IMR-90 (cell line): ENCODE data around the gene DTL. TPM values are rescaled to one million over a fixed set of nuclear protein-coding genes. Genes with fewer than 3 reads are reported as not detected.

Source experiments
- ATAC-seq: fragments of 200-7000 bp; cut with Tn5 transposase; 2 replicates; pipeline ENCODE4 v1.9.1; 2020; ENCODE audit warnings: low read depth, mild to moderate bottlenecking, moderate library complexity
- BruUV-seq: library from RNA; stranded (reverse); fragments of 400-500 nt; replicated peaks from 2 replicates; lab custom pipeline; 2021; lab: Mats Ljungman, UMichigan
- CTCF ChIA-PET: fragments of 300-600 bp; formaldehyde crosslinking; extraction: SDS; loops from one replicate; lab custom pipeline; 2021; ENCODE audit warnings: antibody characterized with exemption; lab: Yijun Ruan, JAX
- POLR2A ChIA-PET: fragments of 300-600 bp; sonication (Branson Sonifier 250); formaldehyde crosslinking; loops from one replicate; lab custom pipeline; 2022; ENCODE audit warnings: antibody characterized with exemption; ENCODE audit not compliant: unreplicated experiment; lab: Charles Lee
- DNase-seq: peaks from one replicate; pipeline ENCODE4 v3.0.0; 2013
- H2AFZ ChIP-seq: replicated peaks from 2 replicates; pipeline ENCODE3; 2013; ENCODE audit warnings: low read length, mild to moderate bottlenecking; ENCODE audit not compliant: poor library complexity
- H2AK5ac ChIP-seq: 2 replicates; pipeline ENCODE4 v1.6.1; 2013; ENCODE audit warnings: low read depth, low read length, inconsistent platforms
- H2AK9ac ChIP-seq: replicated peaks from 2 replicates; pipeline ENCODE3; 2013; ENCODE audit warnings: mild to moderate bottlenecking, low read depth, low read length, moderate library complexity; ENCODE audit not compliant: poor library complexity
- H2BK120ac ChIP-seq: 2 replicates; pipeline ENCODE4 v1.6.1; 2013; ENCODE audit warnings: low read depth, low read length, inconsistent platforms
- H2BK15ac ChIP-seq: 3 replicates; pipeline ENCODE4 v1.6.1; 2013; ENCODE audit warnings: low read depth, low read length, inconsistent platforms
- H2BK20ac ChIP-seq: 2 replicates; pipeline ENCODE4 v1.6.1; 2013; ENCODE audit warnings: low read depth, mild to moderate bottlenecking, inconsistent platforms, low read length, moderate library complexity
- H2BK5ac ChIP-seq: 2 replicates; pipeline ENCODE4 v1.6.1; 2013; ENCODE audit warnings: mild to moderate bottlenecking, low read depth, low read length, inconsistent platforms; ENCODE audit not compliant: poor library complexity, severe bottlenecking
- H3K14ac ChIP-seq: replicated peaks from 2 replicates; pipeline ENCODE4 v1.6.1; 2013; ENCODE audit warnings: low read depth, low read length, inconsistent platforms
- H3K18ac ChIP-seq: 2 replicates; pipeline ENCODE4 v1.6.1; 2013; ENCODE audit warnings: low read depth, low read length, control low read depth
- H3K23ac ChIP-seq: 2 replicates; pipeline ENCODE4 v1.6.1; 2013; ENCODE audit warnings: low read depth, low read length, inconsistent platforms
- H3K27ac ChIP-seq: 2 replicates; pipeline ENCODE4 v1.5.1; 2013; ENCODE audit warnings: mild to moderate bottlenecking, control low read depth, low read length; ENCODE audit not compliant: insufficient read depth
- H3K27me3 ChIP-seq: 2 replicates; pipeline ENCODE4 v1.6.1; 2013; ENCODE audit warnings: low read length; ENCODE audit not compliant: control insufficient read depth, insufficient read depth
- H3K36me3 ChIP-seq: 2 replicates; pipeline ENCODE4 v1.6.1; 2013; ENCODE audit warnings: low read length, mixed read lengths; ENCODE audit not compliant: control insufficient read depth, insufficient read depth
- H3K4ac ChIP-seq: 2 replicates; pipeline ENCODE4 v1.6.1; 2013; ENCODE audit warnings: low read depth, low read length, inconsistent platforms
- H3K4me1 ChIP-seq: 2 replicates; pipeline ENCODE4 v1.6.1; 2013; ENCODE audit warnings: low read length, mixed read lengths; ENCODE audit not compliant: control insufficient read depth, insufficient read depth
- H3K4me2 ChIP-seq: 2 replicates; pipeline ENCODE4 v1.6.1; 2013; ENCODE audit warnings: low read depth, mild to moderate bottlenecking, control low read depth, low read length, moderate library complexity
- H3K4me3 ChIP-seq: 2 replicates; pipeline ENCODE4 v1.5.1; 2013; ENCODE audit warnings: low read depth, mild to moderate bottlenecking, control low read depth, low read length, moderate library complexity; ENCODE audit not compliant: insufficient read depth
- H3K56ac ChIP-seq: 2 replicates; pipeline ENCODE4 v1.6.1; 2013; ENCODE audit warnings: low read length, inconsistent platforms; ENCODE audit not compliant: insufficient read depth; ENCODE audit errors: extremely low read depth
- H3K79me1 ChIP-seq, 2 experiments: 2 replicates each; pipeline ENCODE4 v1.6.1; 2013; ENCODE audit warnings: low read length in 2 of 2, inconsistent platforms in 1 of 2, low read depth in 1 of 2
- H3K9ac ChIP-seq: 2 replicates; pipeline ENCODE4 v1.6.1; 2013; ENCODE audit warnings: low read depth, low read length, control low read depth
- H3K9me1 ChIP-seq: 2 replicates; pipeline ENCODE4 v1.6.1; 2013; ENCODE audit warnings: low read length, inconsistent platforms; ENCODE audit not compliant: insufficient read depth
- H3K9me3 ChIP-seq: 2 replicates; pipeline ENCODE4 v1.6.1; 2013; ENCODE audit warnings: low read length; ENCODE audit not compliant: control insufficient read depth, insufficient read depth
- H4K20me1 ChIP-seq: 2 replicates; pipeline ENCODE4 v1.6.1; 2013; ENCODE audit warnings: low read length, inconsistent platforms; ENCODE audit not compliant: insufficient read depth
- H4K5ac ChIP-seq: 2 replicates; pipeline ENCODE4 v1.6.1; 2013; ENCODE audit warnings: mild to moderate bottlenecking, low read depth, low read length, control low read depth
- H4K8ac ChIP-seq, 2 experiments: 2 replicates each; pipeline ENCODE4 v1.6.1; 2013; ENCODE audit warnings: low read depth in 2 of 2, low read length in 2 of 2, control low read depth in 1 of 2, inconsistent platforms in 1 of 2
- H4K91ac ChIP-seq: 2 replicates; pipeline ENCODE4 v1.6.1; 2013; ENCODE audit warnings: low read depth, low read length, inconsistent platforms; ENCODE audit not compliant: insufficient read depth
- BHLHE40 ChIP-seq: fragments of 150-350 bp; IDR thresholded peaks from 2 replicates; pipeline ENCODE4 v1.6.1; 2016; ENCODE audit warnings: mild to moderate bottlenecking, low read depth, low read length
- CEBPB ChIP-seq: IDR thresholded peaks from 2 replicates; pipeline ENCODE4 v1.6.1; 2012; ENCODE audit warnings: low read depth, low read length, improper control_type of control experiment
- CHD1 ChIP-seq: IDR thresholded peaks from 2 replicates; pipeline ENCODE4 v1.6.1; 2012; ENCODE audit warnings: low read depth, low read length, improper control_type of control experiment
- CTCF ChIP-seq: conservative IDR thresholded peaks from 2 replicates; pipeline ENCODE4 v1.5.1; 2012; ENCODE audit warnings: mild to moderate bottlenecking, low read depth, low read length, improper control_type of control experiment
- ELK1 ChIP-seq: fragments of 150-350 bp; IDR thresholded peaks from 2 replicates; pipeline ENCODE4 v1.6.1; 2016; ENCODE audit warnings: low read depth, mild to moderate bottlenecking, low read length, moderate library complexity, borderline replicate concordance
- FOS ChIP-seq: fragments of 150-350 bp; IDR thresholded peaks from 2 replicates; pipeline ENCODE4 v1.6.1; 2016; ENCODE audit warnings: low read depth, low read length
- MAFK ChIP-seq: IDR thresholded peaks from 2 replicates; pipeline ENCODE4 v1.6.1; 2012; ENCODE audit warnings: low read depth, low read length, improper control_type of control experiment
- MAZ ChIP-seq: IDR thresholded peaks from 2 replicates; pipeline ENCODE4 v1.6.1; 2012; ENCODE audit warnings: low read depth, mild to moderate bottlenecking, low read length, improper control_type of control experiment, moderate library complexity, borderline replicate concordance
- MXI1 ChIP-seq: IDR thresholded peaks from 2 replicates; pipeline ENCODE4 v1.6.1; 2012; ENCODE audit warnings: low read depth, mild to moderate bottlenecking, low read length, moderate library complexity, borderline replicate concordance
- NFE2L2 ChIP-seq: fragments of 150-350 bp; IDR thresholded peaks from 2 replicates; pipeline ENCODE4 v1.6.1; 2016; ENCODE audit warnings: low read depth, mild to moderate bottlenecking, low read length
- POLR2A ChIP-seq: IDR thresholded peaks from 2 replicates; pipeline ENCODE4 v1.6.1; 2012; ENCODE audit warnings: mild to moderate bottlenecking, low read depth, low read length
- RAD21 ChIP-seq: IDR thresholded peaks from 2 replicates; pipeline ENCODE4 v1.6.1; 2012; ENCODE audit warnings: low read length, improper control_type of control experiment
- RCOR1 ChIP-seq: IDR thresholded peaks from 2 replicates; pipeline ENCODE4 v1.6.1; 2012; ENCODE audit warnings: mild to moderate bottlenecking, low read length, improper control_type of control experiment; ENCODE audit not compliant: insufficient replicate concordance
- RFX5 ChIP-seq: IDR thresholded peaks from 2 replicates; pipeline ENCODE4 v1.8.0; 2012; ENCODE audit warnings: low read depth, mild to moderate bottlenecking, low read length, moderate library complexity
- SMC3 ChIP-seq: fragments of 150-350 bp; IDR thresholded peaks from 2 replicates; pipeline ENCODE4 v1.6.1; 2016; ENCODE audit warnings: low read depth, mild to moderate bottlenecking, antibody characterized with exemption, low read length, moderate library complexity
- WGBS, 2 experiments: methylation state at CpG; one replicate each; pipeline versions ENCODE4 v1.1.5 to v1.1.7; 2013; ENCODE audit warnings: missing lambda C conversion rate in 2 of 2; ENCODE audit not compliant: insufficient read length in 1 of 2; ENCODE audit errors: extremely low coverage in 2 of 2; 5-methylcytosine and 5-hydroxymethylcytosine counted together
- dilution Hi-C: fragments of 300-500 bp; cut with HindIII; formaldehyde crosslinking; loops from one replicate; pipeline ENCODE4 v1.14.3; 2018; ENCODE audit warnings: low sequenced_read_pairs; ENCODE audit not compliant: unreplicated experiment
- in situ Hi-C: fragments of 300-500 bp; cut with MboI; formaldehyde crosslinking; loops from 3 replicates; pipeline ENCODE4 v1.14.3; 2019; ENCODE audit warnings: low sequenced_read_pairs, inconsistent platforms, mixed read lengths
- intact Hi-C: fragments of 100-400 bp; cut with micrococcal nuclease; formaldehyde crosslinking; loops from 2 replicates; pipeline ENCODE4 v1.10.0; 2022
- polyA plus RNA-seq, 3 experiments: library from polyadenylated mRNA; depleted of rRNA; stranded (reverse); fragments of >200 nt; gene quantifications; 2 replicates each; pipeline ENCODE4 v1.2.3, GENCODE V29; 2012; ENCODE audit warnings: low replicate concordance in 1 of 3
- total RNA-seq: library from RNA; depleted of rRNA; stranded (reverse); fragments of >200 nt; gene quantifications from 2 replicates; pipeline ENCODE4 v1.2.3, GENCODE V29; 2012
- TF ChIP-seq, protein P1 (sequence below): fragments of 150-350 bp; IDR thresholded peaks from 2 replicates; pipeline ENCODE4 v1.6.1; 2017; ENCODE audit warnings: mild to moderate bottlenecking, antibody characterized with exemption, low read length, low read depth

Gene DTL
- total and polyA plus RNA-seq, 2 of the 4 experiments (the other 2 are of a cell fraction): 11.8 to 19.9 TPM

DNA sequence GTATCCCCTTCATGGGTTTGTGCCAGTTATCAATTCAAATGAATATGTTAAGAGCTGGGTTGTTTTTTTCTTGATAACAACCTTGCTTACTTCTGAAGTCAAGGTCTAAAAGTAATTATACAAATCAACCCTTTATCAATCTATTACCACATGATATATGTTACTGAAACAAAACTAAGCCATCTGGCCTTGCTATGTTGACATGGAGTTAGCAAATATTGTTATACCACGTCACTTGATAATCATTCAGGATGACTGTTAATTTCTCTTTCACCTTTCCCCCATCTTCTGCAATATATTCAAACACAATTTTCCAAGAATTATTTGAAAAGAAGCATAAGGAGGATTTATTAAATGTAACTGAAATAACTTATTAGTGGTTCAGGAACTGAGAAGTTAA lies 72.6 kb downstream of the DTL start:
- H4K8ac ChIP-seq: no peak overlapping the region
- no peaks in the 10 kb centered on the region for H3K27me3 ChIP-seq
- no peak overlapping the region for H3K4me3 ChIP-seq
- in situ Hi-C loops: no loop called here
- peaks cover 0 to 4% of the 10 kb centered on the region in 2 experiments; a peak in 1 of 4 replicates for H3K79me1 ChIP-seq
- intact Hi-C loops: no loop called here
- H4K20me1 ChIP-seq: no peaks in the 10 kb centered on the region
- no peak overlapping the region for H3K23ac ChIP-seq
- H3K4me1 ChIP-seq: peaks cover 5% of the 10 kb centered on the region; the same call in 1 of the 2 replicates
- no peak for TF ChIP-seq ELK1
- TF ChIP-seq RCOR1: no peak
- no peak for TF ChIP-seq NFE2L2
- no peak for TF ChIP-seq CTCF
- TF ChIP-seq MAFK: no peak
- no peak for TF ChIP-seq POLR2A
- TF ChIP-seq CHD1: no peak
- TF ChIP-seq CEBPB: no peak
- no peak for TF ChIP-seq MAZ
- TF ChIP-seq RFX5: no peak
- TF ChIP-seq MXI1: no peak
- no peak for TF ChIP-seq BHLHE40
- TF ChIP-seq, protein P1, sequence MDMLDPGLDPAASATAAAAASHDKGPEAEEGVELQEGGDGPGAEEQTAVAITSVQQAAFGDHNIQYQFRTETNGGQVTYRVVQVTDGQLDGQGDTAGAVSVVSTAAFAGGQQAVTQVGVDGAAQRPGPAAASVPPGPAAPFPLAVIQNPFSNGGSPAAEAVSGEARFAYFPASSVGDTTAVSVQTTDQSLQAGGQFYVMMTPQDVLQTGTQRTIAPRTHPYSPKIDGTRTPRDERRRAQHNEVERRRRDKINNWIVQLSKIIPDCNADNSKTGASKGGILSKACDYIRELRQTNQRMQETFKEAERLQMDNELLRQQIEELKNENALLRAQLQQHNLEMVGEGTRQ: no peak
- TF ChIP-seq RAD21: no peak
- TF ChIP-seq SMC3: no peak
- TF ChIP-seq FOS: no peak
- H4K5ac ChIP-seq: no peak overlapping the region
- no peak overlapping the region for H2BK20ac ChIP-seq
- H2AK9ac ChIP-seq: no peak overlapping the region
- no peak overlapping the region for H2BK120ac ChIP-seq
- no peak overlapping the region for H3K14ac ChIP-seq
- H3K9me3 ChIP-seq: no peaks in the 10 kb centered on the region
- no peak overlapping the region for H3K27ac ChIP-seq
- H3K9me1 ChIP-seq: no peaks in the 10 kb centered on the region; the same call in 1 of the 2 replicates
- DNase-seq: no peak
- no peak overlapping the region for H3K4me2 ChIP-seq
- H2BK15ac ChIP-seq: no peak overlapping the region
- no peak overlapping the region for H3K4ac ChIP-seq
- BruUV-seq: no TSS peak
- ChIA-PET CTCF (no interaction called here), POLR2A (no interaction called here)
- ATAC-seq: no peak
- H3K9ac ChIP-seq: no peak overlapping the region
- H2AFZ ChIP-seq: no peak overlapping the region
- no CpG with 5 or more reads among the region's 1 CpG for WGBS, 2 experiments
- dilution Hi-C loops: no loop called here
- H3K36me3 ChIP-seq: no peaks in the 10 kb centered on the region
- H2AK5ac ChIP-seq: no peak overlapping the region
- H2BK5ac ChIP-seq: no peak overlapping the region
- no peak overlapping the region for H3K18ac ChIP-seq
- H3K56ac ChIP-seq: no peak overlapping the region
- H4K91ac ChIP-seq: no peak overlapping the region
